AG09309 (cell line): ENCODE data around the gene OR9Q1.

Experiments used
- DNase-seq: peaks from one replicate; pipeline ENCODE4 v3.0.0-alpha.2; 2010; ENCODE audit warnings: low read depth
- H3K4me3 ChIP-seq: 2 replicates; pipeline ENCODE4 v1.5.1; 2011; ENCODE audit warnings: mild to moderate bottlenecking, low read depth, low read length, moderate library complexity; ENCODE audit not compliant: control insufficient read depth
- TF ChIP-seq, protein P1 (sequence below): IDR thresholded peaks from 2 replicates; pipeline ENCODE4 v1.5.1; 2011; ENCODE audit warnings: mild to moderate bottlenecking, low read depth, low read length, inconsistent platforms; ENCODE audit not compliant: insufficient read depth, control insufficient read depth; ENCODE audit errors: missing control alignments

OR9Q1 gene

GRCh38 chr11:58121096-58121495 lies 97.4 kb downstream of the OR9Q1 start:
- no peak for DNase-seq

DNA sequence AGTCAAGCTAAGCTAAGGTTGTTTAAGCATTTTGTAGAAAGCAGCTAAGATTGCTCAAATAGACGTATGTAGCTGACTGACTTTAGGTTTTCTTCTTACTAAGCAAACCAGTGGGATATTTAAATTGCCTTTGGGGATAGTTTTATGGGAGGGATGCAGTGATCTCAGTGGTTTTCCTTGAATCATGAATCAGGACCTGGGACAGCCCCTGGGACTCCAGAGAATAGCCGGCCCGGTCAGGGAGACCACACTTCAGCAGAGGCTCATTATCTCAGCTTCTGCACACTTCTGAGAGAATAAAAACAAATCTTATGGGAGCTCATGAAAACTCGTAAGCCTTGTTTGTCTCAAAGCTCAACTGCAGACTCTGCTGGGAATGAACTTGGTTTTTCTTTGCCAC lies 101.8 kb downstream of the OR9Q1 start, which contains the start of gene OR9I1:
Gene OR9I1, minus strand, starts transcription at position 62 of the 400 bp plus-strand sequence. CDS start 6,086 bp downstream, outside the sequence.
- H3K4me3 ChIP-seq: no peak within 1 kb of the TSS
- TF ChIP-seq, protein P1, sequence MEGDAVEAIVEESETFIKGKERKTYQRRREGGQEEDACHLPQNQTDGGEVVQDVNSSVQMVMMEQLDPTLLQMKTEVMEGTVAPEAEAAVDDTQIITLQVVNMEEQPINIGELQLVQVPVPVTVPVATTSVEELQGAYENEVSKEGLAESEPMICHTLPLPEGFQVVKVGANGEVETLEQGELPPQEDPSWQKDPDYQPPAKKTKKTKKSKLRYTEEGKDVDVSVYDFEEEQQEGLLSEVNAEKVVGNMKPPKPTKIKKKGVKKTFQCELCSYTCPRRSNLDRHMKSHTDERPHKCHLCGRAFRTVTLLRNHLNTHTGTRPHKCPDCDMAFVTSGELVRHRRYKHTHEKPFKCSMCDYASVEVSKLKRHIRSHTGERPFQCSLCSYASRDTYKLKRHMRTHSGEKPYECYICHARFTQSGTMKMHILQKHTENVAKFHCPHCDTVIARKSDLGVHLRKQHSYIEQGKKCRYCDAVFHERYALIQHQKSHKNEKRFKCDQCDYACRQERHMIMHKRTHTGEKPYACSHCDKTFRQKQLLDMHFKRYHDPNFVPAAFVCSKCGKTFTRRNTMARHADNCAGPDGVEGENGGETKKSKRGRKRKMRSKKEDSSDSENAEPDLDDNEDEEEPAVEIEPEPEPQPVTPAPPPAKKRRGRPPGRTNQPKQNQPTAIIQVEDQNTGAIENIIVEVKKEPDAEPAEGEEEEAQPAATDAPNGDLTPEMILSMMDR: no peak
- no peak for DNase-seq

More at GRCh38 chr11:58121096-58121495, 97.4 kb downstream of the OR9Q1 start:
- H3K4me3 ChIP-seq: no peak overlapping the region
- TF ChIP-seq, protein P1: no peak

- DNase-seq: no peak
- H3K4me3 ChIP-seq: no peak overlapping the region
- TF ChIP-seq, protein P1: no peak
Measured at GRCh38 chr11:58127350-58127749, 103.7 kb downstream of the OR9Q1 start.

DNA sequence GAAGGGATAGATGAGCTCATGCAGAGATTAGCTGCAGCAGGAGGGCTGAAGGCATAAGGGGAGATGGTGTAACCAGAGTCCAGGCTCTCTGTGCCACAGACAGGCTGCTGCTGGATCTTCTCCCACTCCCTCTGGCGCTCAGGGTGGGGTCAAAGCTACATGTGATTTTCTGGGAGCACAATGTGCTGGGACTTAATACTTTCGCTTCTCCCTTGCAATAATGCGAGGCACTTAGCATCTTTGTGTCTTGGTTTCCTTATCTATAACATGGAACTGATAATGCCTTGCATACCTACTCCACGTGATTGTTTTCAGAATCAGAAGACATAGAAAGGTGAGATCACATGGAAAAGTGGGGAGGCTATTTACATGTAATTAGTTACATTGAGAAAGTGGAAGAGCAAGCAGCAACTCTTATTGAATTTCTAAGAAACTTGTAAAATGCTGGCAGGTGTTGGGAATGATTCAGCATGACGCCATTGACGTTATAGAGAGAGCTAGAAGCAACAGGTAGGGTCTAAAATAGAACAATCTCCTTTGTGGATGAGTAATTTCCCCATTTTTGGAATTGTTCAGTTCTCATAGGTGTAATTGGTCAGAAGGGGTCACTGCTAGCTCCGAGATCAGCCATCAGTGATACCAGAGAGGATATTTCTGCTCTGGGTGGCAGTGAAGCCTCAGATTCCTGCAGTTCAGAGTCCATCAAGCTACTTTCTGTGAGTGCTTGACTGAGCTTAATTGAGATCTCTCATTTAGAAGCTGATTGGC lies 109.8 kb downstream of the OR9Q1 start:
- TF ChIP-seq, protein P1: no peak
- no peak for DNase-seq
- H3K4me3 ChIP-seq: no peak overlapping the region

GRCh38 chr11:58134151-58134550 lies 110.5 kb downstream of the OR9Q1 start:
- TF ChIP-seq, protein P1: no peak
- no peak overlapping the region for H3K4me3 ChIP-seq
- no peak for DNase-seq

DNA sequence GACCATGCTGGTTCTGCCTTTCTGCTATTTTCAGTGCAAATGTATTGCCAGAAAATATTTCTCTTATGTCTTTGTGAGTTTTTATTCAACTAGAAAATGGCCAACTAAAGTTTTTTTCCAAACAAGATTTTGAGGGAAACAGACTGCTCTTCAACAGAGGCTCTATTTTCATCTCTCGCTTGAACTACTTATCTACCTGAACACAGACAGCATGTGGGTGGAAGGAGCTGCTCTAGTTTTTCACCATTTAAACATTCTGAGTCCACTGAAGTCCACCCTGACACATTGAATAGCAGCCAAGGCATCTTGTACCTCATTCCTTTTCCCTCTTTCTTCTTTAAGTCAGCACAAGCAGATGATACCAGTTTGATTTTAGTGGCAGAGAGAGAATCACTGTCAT lies 111.5 kb downstream of the OR9Q1 start:
- TF ChIP-seq, protein P1: no peak
- no peak overlapping the region for H3K4me3 ChIP-seq
- DNase-seq: no peak

DNA sequence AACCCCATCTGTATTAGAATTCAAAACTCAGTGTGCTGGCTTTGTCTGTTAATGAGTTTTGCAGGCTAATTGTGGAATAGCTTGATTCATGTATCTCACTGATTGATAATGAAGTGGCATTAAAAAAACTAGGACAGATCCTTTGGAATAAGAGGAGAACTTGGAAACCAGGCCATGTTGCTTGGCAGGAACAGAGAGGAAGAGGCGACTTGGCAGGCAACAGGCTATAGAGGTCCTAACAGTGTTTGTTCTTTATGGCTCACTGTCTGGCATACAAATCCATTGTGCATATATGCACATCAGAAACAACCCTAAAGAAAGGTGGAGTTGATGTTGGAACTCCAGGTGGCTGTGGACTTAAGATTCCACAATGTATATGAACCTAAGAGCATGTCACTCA lies 119.1 kb downstream of the OR9Q1 start:
- no peak overlapping the region for H3K4me3 ChIP-seq
- TF ChIP-seq, protein P1: no peak

More for the DNA sequence above, 119.1 kb downstream of the OR9Q1 start:
- DNase-seq: no peak
